Breast epithelium (tissue), 3 donors: ENCODE results near the gene NEGR1.

Source experiments
- POLR2A ChIP-seq: fragments of 450-650 bp; IDR thresholded peaks from one replicate; pipeline ENCODE4 v1.6.1; 2016; ENCODE audit warnings: antibody characterized with exemption, mild to moderate bottlenecking, moderate library complexity
- POLR2AphosphoS5 ChIP-seq, 3 donors: sonication (generic); formaldehyde crosslinking; IDR thresholded peaks; one replicate each; pipeline ENCODE4 v1.6.1; 2017; ENCODE audit warnings: antibody characterized with exemption in 3 of 3
- TF ChIP-seq, protein P1 (sequence below), 3 donors: fragments of 450-650 bp; IDR thresholded peaks; one replicate each; pipeline ENCODE4 v1.5.1; 2016 to 2017; ENCODE audit warnings: antibody characterized with exemption in 3 of 3, mild to moderate bottlenecking in 3 of 3, moderate library complexity in 3 of 3

DNA sequence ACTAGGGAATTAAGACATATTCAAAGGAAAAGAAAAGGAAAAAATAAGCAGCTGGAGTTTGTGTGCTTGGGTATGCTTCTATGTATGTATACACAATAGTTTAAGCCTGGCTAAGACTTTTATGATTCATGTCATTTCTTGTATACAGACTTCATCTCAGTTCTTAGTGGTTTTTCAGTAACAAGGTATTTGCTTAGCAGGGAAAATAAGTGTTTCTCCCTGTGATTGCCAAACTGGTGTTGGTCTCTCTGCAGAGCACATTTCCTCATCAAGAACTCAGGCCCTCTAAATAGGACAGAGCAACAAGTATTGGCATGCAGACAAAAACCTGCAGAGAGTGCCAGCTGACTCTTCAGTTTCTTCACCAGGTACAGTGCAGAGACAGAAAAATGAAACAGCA lies 717.1 kb downstream of the NEGR1 start:
- TF ChIP-seq, protein P1, sequence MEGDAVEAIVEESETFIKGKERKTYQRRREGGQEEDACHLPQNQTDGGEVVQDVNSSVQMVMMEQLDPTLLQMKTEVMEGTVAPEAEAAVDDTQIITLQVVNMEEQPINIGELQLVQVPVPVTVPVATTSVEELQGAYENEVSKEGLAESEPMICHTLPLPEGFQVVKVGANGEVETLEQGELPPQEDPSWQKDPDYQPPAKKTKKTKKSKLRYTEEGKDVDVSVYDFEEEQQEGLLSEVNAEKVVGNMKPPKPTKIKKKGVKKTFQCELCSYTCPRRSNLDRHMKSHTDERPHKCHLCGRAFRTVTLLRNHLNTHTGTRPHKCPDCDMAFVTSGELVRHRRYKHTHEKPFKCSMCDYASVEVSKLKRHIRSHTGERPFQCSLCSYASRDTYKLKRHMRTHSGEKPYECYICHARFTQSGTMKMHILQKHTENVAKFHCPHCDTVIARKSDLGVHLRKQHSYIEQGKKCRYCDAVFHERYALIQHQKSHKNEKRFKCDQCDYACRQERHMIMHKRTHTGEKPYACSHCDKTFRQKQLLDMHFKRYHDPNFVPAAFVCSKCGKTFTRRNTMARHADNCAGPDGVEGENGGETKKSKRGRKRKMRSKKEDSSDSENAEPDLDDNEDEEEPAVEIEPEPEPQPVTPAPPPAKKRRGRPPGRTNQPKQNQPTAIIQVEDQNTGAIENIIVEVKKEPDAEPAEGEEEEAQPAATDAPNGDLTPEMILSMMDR (IDR thresholded peaks at IDR 0.05), result no peak
- TF ChIP-seq POLR2A, result no peak
- no peak for TF ChIP-seq POLR2AphosphoS5 (IDR thresholded peaks at IDR 0.05)
